Naive thymus-derived CD4-positive, alpha-beta T cell (primary cell): ENCODE data around the gene EFHD2. TPM values are rescaled to one million over a fixed set of nuclear protein-coding genes. Genes with fewer than 3 reads are reported as not detected.
"Not testable (repeated sequence)": the region's sequence is repeated elsewhere in the genome, so short reads cannot be mapped to it uniquely, and the experiment has no call there.

Experiments
- ATAC-seq: fragments of 150-1000 bp; cut with Tn5 transposase; 2 replicates; pipeline ENCODE4 v1.10.0; 2021; ENCODE audit warnings: mild to moderate bottlenecking, moderate library complexity
- CTCF ChIA-PET: fragments of 350-600 bp; sonication (Branson Sonifier 250); formaldehyde crosslinking; loops from one replicate; lab custom pipeline; 2021; ENCODE audit warnings: antibody characterized with exemption; lab: Charles Lee
- POLR2A ChIA-PET: fragments of 350-600 bp; sonication (Branson Sonifier 250); formaldehyde crosslinking; loops from one replicate; lab custom pipeline; 2021; ENCODE audit warnings: antibody characterized with exemption, inconsistent platforms; lab: Charles Lee
- DNase-seq, 9 donors: peaks; one replicate each; pipeline versions ENCODE4 v3.0.0 to v3.0.0-alpha.2; 2020 to 2022; ENCODE audit warnings: mixed read lengths in 1 of 9
- H3K27ac ChIP-seq: one replicate; pipeline ENCODE4 v1.7.0; 2013; ENCODE audit warnings: mild to moderate bottlenecking, low read depth, low read length, moderate library complexity
- H3K27me3 ChIP-seq, 2 donors: one replicate each; pipeline ENCODE4 v1.7.0; 2013; ENCODE audit warnings: low read length in 2 of 2, mild to moderate bottlenecking in 2 of 2, moderate library complexity in 2 of 2; ENCODE audit not compliant: control insufficient read depth in 2 of 2, insufficient read depth in 2 of 2
- H3K36me3 ChIP-seq, 3 experiments: 1 replicate in 2 of 3; 2 replicates in 1 of 3; pipeline ENCODE4 v1.7.0; 2013; ENCODE audit warnings: low read length in 3 of 3, mild to moderate bottlenecking in 3 of 3, moderate library complexity in 1 of 3; ENCODE audit not compliant: insufficient read depth in 3 of 3, control insufficient read depth in 2 of 3
- H3K4me1 ChIP-seq, 2 donors: one replicate each; pipeline ENCODE4 v1.7.0; 2013; ENCODE audit warnings: low read length in 2 of 2, mild to moderate bottlenecking in 2 of 2, moderate library complexity in 1 of 2; ENCODE audit not compliant: control insufficient read depth in 2 of 2, insufficient read depth in 2 of 2
- H3K4me3 ChIP-seq: 2 replicates; pipeline ENCODE4 v1.7.0; 2013; ENCODE audit warnings: mild to moderate bottlenecking, low read length
- H3K9me3 ChIP-seq, 3 experiments: 1 replicate in 2 of 3; 2 replicates in 1 of 3; pipeline ENCODE4 v1.7.0; 2013; ENCODE audit warnings: low read length in 3 of 3; ENCODE audit not compliant: control insufficient read depth in 2 of 3
- H3K27ac Mint-ChIP-seq, 9 donors: one replicate each; pipeline ENCODE4 v1.8.0; 2020 to 2022; ENCODE audit warnings: mixed read lengths in 9 of 9, mild to moderate bottlenecking in 8 of 9, moderate library complexity in 5 of 9, inconsistent platforms in 2 of 9
- H3K27me3 Mint-ChIP-seq, 5 donors: one replicate each; pipeline ENCODE4 v1.8.0; 2021 to 2022; ENCODE audit warnings: mixed read lengths in 5 of 5, mild to moderate bottlenecking in 1 of 5
- H3K36me3 Mint-ChIP-seq, 5 donors: one replicate each; pipeline ENCODE4 v1.8.0; 2020 to 2022; ENCODE audit warnings: mixed read lengths in 5 of 5, mild to moderate bottlenecking in 3 of 5, inconsistent platforms in 1 of 5
- H3K4me1 Mint-ChIP-seq, 7 donors: one replicate each; pipeline ENCODE4 v1.8.0; 2020 to 2022; ENCODE audit warnings: mixed read lengths in 7 of 7, mild to moderate bottlenecking in 3 of 7, inconsistent platforms in 1 of 7
- H3K4me3 Mint-ChIP-seq, 10 donors: one replicate each; pipeline ENCODE4 v1.8.0; 2020 to 2022; ENCODE audit warnings: mild to moderate bottlenecking in 10 of 10, mixed read lengths in 10 of 10, moderate library complexity in 6 of 10, inconsistent platforms in 2 of 10
- H3K9me3 Mint-ChIP-seq, 11 donors: one replicate each; pipeline ENCODE4 v1.8.0; 2020 to 2022; ENCODE audit warnings: mixed read lengths in 11 of 11, mild to moderate bottlenecking in 4 of 11, inconsistent platforms in 1 of 11, moderate library complexity in 1 of 11
- intact Hi-C, 2 donors: fragments of 100-400 bp; cut with micrococcal nuclease; formaldehyde crosslinking; loops; one replicate each; pipeline ENCODE4 v1.15.1; 2023
- polyA plus RNA-seq, 2 donors: library from polyadenylated mRNA; unstranded; fragments of 300-500 nt; fragmentation: Illumina TruSeq; gene quantifications; one replicate each; pipeline ENCODE4 v1.2.3, GENCODE V29; 2021
- total RNA-seq, 6 experiments: library from RNA in 5 of 6; stranded (reverse) in 5 of 6; gene quantifications; 1 replicate in 5 of 6; 2 replicates in 1 of 6; pipeline ENCODE4 v1.2.3 and lab custom pipeline; 2021 to 2026

The EFHD2 gene
- total and polyA plus RNA-seq, 7 experiments from 2014 or later: 21.0 to 258 (median 32.0) TPM

GRCh38 chr1:15370268-15370667 lies 39.4 kb upstream of the EFHD2 start:
- Histone ChIP-seq H3K4me1 (no peaks in the 10 kb centered on the region), H3K36me3 (no peaks in the 10 kb centered on the region), H3K9me3 (no peaks in the 10 kb centered on the region), H3K27ac (no peak overlapping the region), H3K27me3 (no peaks in the 10 kb centered on the region), H3K4me3 (no peak overlapping the region)
- H3K27ac Mint-ChIP-seq: no peak overlapping the region
- no peaks in the 10 kb centered on the region for H3K36me3 Mint-ChIP-seq
- H3K9me3 Mint-ChIP-seq: peaks cover 0 to 2% (median 0%) of the 10 kb centered on the region in 11 donors
- no peak overlapping the region for H3K4me3 Mint-ChIP-seq
- POLR2A ChIA-PET: no interaction called here
- H3K27me3 Mint-ChIP-seq: peaks cover 0 to 11% (median 0%) of the 10 kb centered on the region in 5 donors
- H3K4me1 Mint-ChIP-seq: no peaks in the 10 kb centered on the region
- ATAC-seq: no peak
- CTCF ChIA-PET: no interaction called here
- no peak for DNase-seq
- intact Hi-C loops: no loop called here

- ChIA-PET CTCF (no interaction called here), POLR2A (no interaction called here)
- Histone ChIP-seq H3K27ac (no peak overlapping the region), H3K4me1 (no peaks in the 10 kb centered on the region), H3K36me3 (no peaks in the 10 kb centered on the region), H3K4me3 (no peak overlapping the region), H3K27me3 (no peaks in the 10 kb centered on the region), H3K9me3 (no peaks in the 10 kb centered on the region)
- Mint-ChIP-seq H3K36me3 (no peaks in the 10 kb centered on the region), H3K4me3 (no peak overlapping the region), H3K4me1 (no peaks in the 10 kb centered on the region), H3K27ac (no peak overlapping the region), H3K27me3 (peaks cover 0 to 7% (median 0%) of the 10 kb centered on the region in 5 donors), H3K9me3 (peaks cover 0 to 2% (median 0%) of the 10 kb centered on the region in 11 donors)
- DNase-seq (no peak), ATAC-seq (no peak)
- intact Hi-C loops: no loop called here
These were observed 38.7 kb upstream of the EFHD2 start for GRCh38 chr1:15370781-15371520.

DNA sequence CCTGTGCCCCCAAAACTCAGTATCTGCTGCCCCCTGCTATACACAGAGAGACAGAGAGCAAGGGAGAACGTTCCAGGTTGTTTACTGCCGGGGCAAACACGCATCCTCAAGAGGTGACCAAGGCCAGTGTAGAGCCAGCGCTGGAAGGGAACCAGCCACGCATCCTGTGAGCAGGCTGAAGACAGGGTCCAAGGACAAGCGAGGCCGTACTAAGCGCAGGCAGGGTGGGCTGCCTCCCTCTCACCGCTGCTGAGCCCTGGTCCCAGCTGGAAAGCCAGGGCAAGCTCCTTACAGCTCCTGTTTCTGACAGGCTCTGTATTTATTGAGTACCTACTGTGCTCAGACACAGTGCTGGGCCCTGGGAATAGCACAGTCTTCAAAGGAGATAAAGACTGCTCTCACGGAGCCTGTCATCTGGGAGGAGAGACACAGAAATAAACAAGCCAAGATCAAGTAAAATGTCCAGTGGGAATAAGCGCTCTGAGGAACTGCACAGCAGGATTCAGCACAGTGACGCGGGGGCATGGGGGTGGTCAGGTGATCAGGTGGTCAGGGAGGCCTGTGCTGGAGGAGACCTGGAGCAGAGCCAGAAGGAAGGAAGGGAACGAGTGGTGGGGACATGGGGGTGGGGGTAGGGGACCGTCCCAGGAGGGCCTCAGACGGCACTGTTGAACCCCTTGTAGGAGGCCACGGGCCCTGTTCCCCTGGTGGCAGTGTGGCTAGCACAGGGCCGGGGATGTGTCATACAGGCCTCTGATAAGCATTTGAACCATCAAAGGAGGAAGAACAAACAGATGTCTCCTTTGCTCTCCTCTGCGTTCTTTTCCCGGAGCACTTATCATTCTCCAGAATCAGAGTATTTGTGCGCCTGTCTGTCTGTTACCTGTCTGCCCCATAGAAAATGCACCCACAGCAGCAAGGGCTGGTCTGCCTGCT lies 37.8 kb upstream of the EFHD2 start:
- no peak overlapping the region for H3K4me3 ChIP-seq
- Mint-ChIP-seq H3K4me3 (no peak overlapping the region), H3K9me3 (peaks cover 0 to 2% (median 0%) of the 10 kb centered on the region in 11 donors), H3K4me1 (no peaks in the 10 kb centered on the region), H3K27ac (no peak overlapping the region), H3K27me3 (peaks cover 0 to 7% (median 0%) of the 10 kb centered on the region in 5 donors), H3K36me3 (no peaks in the 10 kb centered on the region)
- no peaks in the 10 kb centered on the region for H3K36me3 ChIP-seq
- H3K27me3 ChIP-seq: no peaks in the 10 kb centered on the region
- no peak for DNase-seq
- H3K4me1 ChIP-seq: no peaks in the 10 kb centered on the region
- H3K27ac ChIP-seq: no peak overlapping the region
- ChIA-PET CTCF (no interaction called here), POLR2A (no interaction called here)
- H3K9me3 ChIP-seq: no peaks in the 10 kb centered on the region
- no peak for ATAC-seq
- intact Hi-C loops: no loop called here

DNA sequence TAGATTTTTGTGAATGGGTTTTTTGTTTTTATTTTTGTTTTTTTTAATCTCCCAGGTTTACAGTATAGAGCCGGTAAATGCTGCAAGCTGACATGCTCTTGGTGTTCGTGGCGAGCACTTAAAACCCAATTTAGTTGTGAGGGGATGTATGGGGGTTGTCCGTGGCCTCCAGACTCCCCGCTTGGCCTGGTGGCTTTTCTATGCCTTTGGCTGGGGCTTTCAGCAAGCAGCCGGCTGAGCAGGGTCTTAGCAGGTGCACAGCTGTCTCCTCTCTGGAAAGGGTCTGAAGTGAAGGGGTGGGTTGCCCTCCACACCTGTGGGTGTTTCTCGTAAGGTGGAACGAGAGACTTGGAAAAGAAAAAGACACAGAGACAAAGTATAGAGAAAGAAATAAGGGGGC lies 31.0 kb upstream of the EFHD2 start:
- Mint-ChIP-seq H3K4me3 (no peak overlapping the region), H3K4me1 (peaks cover 0 to 4% (median 0%) of the 10 kb centered on the region in 7 donors), H3K27ac (no peak overlapping the region), H3K9me3 (no peaks in the 10 kb centered on the region), H3K36me3 (no peaks in the 10 kb centered on the region), H3K27me3 (peaks cover 0 to 26% (median 8%) of the 10 kb centered on the region in 5 donors)
- ATAC-seq (no peak), DNase-seq (no peak)
- Histone ChIP-seq H3K27me3 (no peaks in the 10 kb centered on the region), H3K4me1 (no peaks in the 10 kb centered on the region), H3K36me3 (no peaks in the 10 kb centered on the region), H3K27ac (no peak overlapping the region), H3K9me3 (no peaks in the 10 kb centered on the region), H3K4me3 (no peak overlapping the region)
- CTCF ChIA-PET: no interaction called here
- POLR2A ChIA-PET: no interaction called here
- intact Hi-C loops: no loop called here

GRCh38 chr1:15379151-15379550 lies 30.5 kb upstream of the EFHD2 start:
- H3K9me3 Mint-ChIP-seq, H3K36me3 Mint-ChIP-seq, CTCF ChIA-PET, POLR2A ChIA-PET, DNase-seq, H3K27ac ChIP-seq, intact Hi-C loops, ATAC-seq, H3K27me3 ChIP-seq, H3K4me3 Mint-ChIP-seq, H3K9me3 ChIP-seq, H3K4me1 ChIP-seq, H3K4me1 Mint-ChIP-seq, H3K4me3 ChIP-seq, H3K27ac Mint-ChIP-seq, H3K36me3 ChIP-seq: not testable (repeated sequence)
- H3K27me3 Mint-ChIP-seq: peaks cover 0 to 31% (median 8%) of the 10 kb centered on the region in 5 donors

- H3K36me3 ChIP-seq: no peaks in the 10 kb centered on the region
- no peak overlapping the region for H3K4me3 ChIP-seq
- no peak overlapping the region for H3K4me3 Mint-ChIP-seq
- ChIA-PET POLR2A (no interaction called here), CTCF (interaction anchor here (0.6 kb wide), 1 partner anchor 57 kb away, joined by 3 read pairs; no protein-coding TSS in a partner anchor)
- H3K27me3 Mint-ChIP-seq: peaks cover 8 to 46% (median 16%) of the 10 kb centered on the region in 5 donors
- H3K4me1 ChIP-seq: no peaks in the 10 kb centered on the region
- no peaks in the 10 kb centered on the region for H3K9me3 ChIP-seq
- ATAC-seq (no peak), DNase-seq (no peak)
- peaks cover 0 to 12% (median 6%) of the 10 kb centered on the region in 7 donors for H3K4me1 Mint-ChIP-seq
- no peak overlapping the region for H3K27ac Mint-ChIP-seq
- no peaks in the 10 kb centered on the region for H3K36me3 Mint-ChIP-seq
- intact Hi-C loops: loop anchor here in 1 of 2 donors (10.0 kb wide), 1 partner anchor 54 kb away; the partner anchor contains the start of gene CTRC
- peaks cover 0 to 2% (median 0%) of the 10 kb centered on the region in 11 donors for H3K9me3 Mint-ChIP-seq
- H3K27ac ChIP-seq: no peak overlapping the region
- no peaks in the 10 kb centered on the region for H3K27me3 ChIP-seq
These were observed 28.8 kb upstream of the EFHD2 start for GRCh38 chr1:15380601-15381508.
